OCI-M1 (cell line): ENCODE data around the gene GPSM1.
A peak's percentile ranks its signal among the peaks of the same experiment; 100 is the strongest.

ENCODE experiments used
- DNase-seq: peaks from one replicate; lab custom pipeline; 2025; lab: John Stamatoyannopoulos, UW

GPSM1 gene

GRCh38 chr9:136332482-136332983, 5.2 kb downstream of the GPSM1 start:
- no peak for DNase-seq

GRCh38 chr9:136333045-136333444, 5.7 kb downstream of the GPSM1 start:
- DNase-seq: no peak

GRCh38 chr9:136333486-136333885, 6.1 kb downstream of the GPSM1 start:
- no peak for DNase-seq

GRCh38 chr9:136334541-136334940, 7.2 kb downstream of the GPSM1 start:
- DNase-seq: no peak

GRCh38 chr9:136335296-136336155, 8.2 kb downstream of the GPSM1 start:
- no peak for DNase-seq

GRCh38 chr9:136336156-136336870, 9.0 kb downstream of the GPSM1 start:
- no peak for DNase-seq

- no peak for DNase-seq
Observed at GRCh38 chr9:136336881-136337280, 9.5 kb downstream of the GPSM1 start.

GRCh38 chr9:136337416-136338395, 10.4 kb downstream of the GPSM1 start:
- no peak for DNase-seq

GRCh38 chr9:136338511-136338910, 11.2 kb downstream of the GPSM1 start:
- DNase-seq: no peak

- peak; percentile 85 for DNase-seq
Observed at GRCh38 chr9:136339173-136339957, 12.0 kb downstream of the GPSM1 start.

GRCh38 chr9:136339958-136340310, 12.6 kb downstream of the GPSM1 start:
- no peak for DNase-seq

GRCh38 chr9:136340356-136341041, 13.2 kb downstream of the GPSM1 start:
- DNase-seq: no peak

GRCh38 chr9:136341042-136341655, 13.8 kb downstream of the GPSM1 start:
- no peak for DNase-seq

GRCh38 chr9:136341769-136342168, 14.4 kb downstream of the GPSM1 start:
- DNase-seq: no peak

- DNase-seq: peak; percentile 95
Observed at GRCh38 chr9:136342181-136343120, 15.1 kb downstream of the GPSM1 start.

- no peak for DNase-seq
Observed at GRCh38 chr9:136343121-136343883, 16.0 kb downstream of the GPSM1 start.

GRCh38 chr9:136343884-136344269, 16.5 kb downstream of the GPSM1 start:
- DNase-seq: no peak
